Glutamatergic neuron (in vitro differentiated cells): ENCODE results near the gene CASQ2. TPM values are rescaled to one million over a fixed set of nuclear protein-coding genes. Genes with fewer than 3 reads are reported as not detected.

Experiments
- DNase-seq: peaks from one replicate; pipeline ENCODE4 v3.0.0; 2022
- H3K27ac Mint-ChIP-seq: one replicate; pipeline ENCODE4 v1.8.0; 2020; ENCODE audit warnings: mild to moderate bottlenecking, mixed read lengths, inconsistent platforms; ENCODE audit not compliant: unreplicated experiment
- H3K27me3 Mint-ChIP-seq: one replicate; pipeline ENCODE4 v1.8.0; 2020; ENCODE audit warnings: mild to moderate bottlenecking, moderate library complexity, mixed read lengths, inconsistent platforms; ENCODE audit not compliant: unreplicated experiment
- H3K36me3 Mint-ChIP-seq: one replicate; pipeline ENCODE4 v1.8.0; 2020; ENCODE audit warnings: mild to moderate bottlenecking, mixed read lengths, inconsistent platforms; ENCODE audit not compliant: unreplicated experiment
- H3K4me1 Mint-ChIP-seq: one replicate; pipeline ENCODE4 v1.8.0; 2020; ENCODE audit warnings: mild to moderate bottlenecking, low read depth, mixed read lengths, inconsistent platforms; ENCODE audit not compliant: unreplicated experiment
- H3K4me3 Mint-ChIP-seq: one replicate; pipeline ENCODE4 v1.8.0; 2020; ENCODE audit warnings: mild to moderate bottlenecking, mixed read lengths, inconsistent platforms; ENCODE audit not compliant: unreplicated experiment
- H3K9me3 Mint-ChIP-seq: one replicate; pipeline ENCODE4 v1.8.0; 2020; ENCODE audit warnings: mild to moderate bottlenecking, moderate library complexity, mixed read lengths, inconsistent platforms; ENCODE audit not compliant: unreplicated experiment
- total RNA-seq: library from RNA; stranded (reverse); fragmentation: NEBNext Ultra II Directional; extraction: Animal tissue kit (Norgen Biotek cat#: 25700); gene quantifications from one replicate; pipeline ENCODE4 v1.2.1, GENCODE V29; 2021; ENCODE audit not compliant: unreplicated experiment
- TF ChIP-seq, protein P1 (sequence below): fragments of 200-600 bp; sonication (generic); IDR thresholded peaks from one replicate; pipeline ENCODE4 v1.5.0; 2021; ENCODE audit not compliant: partially characterized antibody, unreplicated experiment

CASQ2 gene
- total RNA-seq, 1 donor from 2014 or later: not detected

DNA sequence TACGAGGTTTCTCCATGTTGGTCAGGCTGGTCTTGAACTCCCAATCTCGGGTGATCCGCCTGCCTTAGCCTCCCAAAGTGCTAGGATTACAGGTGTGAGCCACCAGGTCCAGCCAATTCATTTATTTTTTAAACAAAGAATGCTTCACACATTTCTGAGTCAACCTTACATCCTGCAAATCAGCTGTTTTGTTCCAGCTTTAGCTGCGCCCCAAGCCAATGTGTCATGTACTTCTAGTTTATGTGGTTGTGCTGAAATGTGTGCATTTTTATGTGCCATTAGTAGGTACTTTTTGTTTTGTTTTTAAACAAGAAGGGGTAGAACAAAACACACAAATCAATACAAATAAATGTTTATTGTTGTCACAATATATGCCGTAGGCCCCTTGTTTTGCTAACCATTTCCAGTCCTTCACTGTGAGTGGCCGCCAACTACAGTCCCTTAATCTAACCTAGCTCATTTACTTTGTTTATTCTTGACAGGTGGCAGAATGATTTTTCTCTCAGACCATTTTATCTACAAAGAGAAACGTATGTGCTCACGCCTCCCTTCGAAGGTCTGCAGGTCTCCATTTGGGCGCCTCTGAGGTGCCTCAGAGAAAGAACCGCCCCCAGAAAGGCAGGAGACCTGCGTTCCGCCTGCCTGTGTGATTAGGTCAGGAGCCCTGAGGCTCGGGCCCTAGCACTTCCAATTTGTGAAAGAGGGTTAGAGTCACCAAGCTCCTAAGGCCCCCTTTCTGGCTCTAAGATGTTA, 2.8 kb upstream of the CASQ2 start:
- Mint-ChIP-seq H3K27me3 (peaks cover 5% of the 10 kb centered on the region), H3K4me3 (no peak overlapping the region), H3K27ac (no peak overlapping the region), H3K9me3 (peaks cover 1% of the 10 kb centered on the region), H3K36me3 (no peaks in the 10 kb centered on the region), H3K4me1 (peaks cover 20% of the 10 kb centered on the region)
- DNase-seq: no peak
- TF ChIP-seq, protein P1, sequence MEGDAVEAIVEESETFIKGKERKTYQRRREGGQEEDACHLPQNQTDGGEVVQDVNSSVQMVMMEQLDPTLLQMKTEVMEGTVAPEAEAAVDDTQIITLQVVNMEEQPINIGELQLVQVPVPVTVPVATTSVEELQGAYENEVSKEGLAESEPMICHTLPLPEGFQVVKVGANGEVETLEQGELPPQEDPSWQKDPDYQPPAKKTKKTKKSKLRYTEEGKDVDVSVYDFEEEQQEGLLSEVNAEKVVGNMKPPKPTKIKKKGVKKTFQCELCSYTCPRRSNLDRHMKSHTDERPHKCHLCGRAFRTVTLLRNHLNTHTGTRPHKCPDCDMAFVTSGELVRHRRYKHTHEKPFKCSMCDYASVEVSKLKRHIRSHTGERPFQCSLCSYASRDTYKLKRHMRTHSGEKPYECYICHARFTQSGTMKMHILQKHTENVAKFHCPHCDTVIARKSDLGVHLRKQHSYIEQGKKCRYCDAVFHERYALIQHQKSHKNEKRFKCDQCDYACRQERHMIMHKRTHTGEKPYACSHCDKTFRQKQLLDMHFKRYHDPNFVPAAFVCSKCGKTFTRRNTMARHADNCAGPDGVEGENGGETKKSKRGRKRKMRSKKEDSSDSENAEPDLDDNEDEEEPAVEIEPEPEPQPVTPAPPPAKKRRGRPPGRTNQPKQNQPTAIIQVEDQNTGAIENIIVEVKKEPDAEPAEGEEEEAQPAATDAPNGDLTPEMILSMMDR: no peak

DNA sequence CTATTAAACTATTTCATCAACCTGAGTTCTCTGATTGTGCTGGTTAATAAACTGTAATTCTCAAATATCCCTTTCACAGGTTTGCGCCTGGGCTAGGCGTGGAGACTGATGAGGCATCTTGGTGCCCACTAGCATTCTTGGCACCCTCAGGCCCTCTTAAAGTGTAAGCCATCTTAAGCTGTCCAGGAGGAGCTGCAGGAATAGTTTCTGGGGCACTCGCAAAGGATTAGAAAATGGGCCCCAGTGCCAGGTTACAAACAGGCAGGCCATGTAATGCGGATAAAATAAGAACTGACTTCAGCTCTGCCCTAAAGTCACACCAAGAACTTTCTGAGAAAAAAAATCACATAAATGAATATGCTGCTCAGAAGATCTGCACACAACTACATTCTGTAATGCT, 1.1 kb downstream of the CASQ2 start:
- no peak overlapping the region for H3K4me3 Mint-ChIP-seq
- H3K36me3 Mint-ChIP-seq: no peaks in the 10 kb centered on the region
- TF ChIP-seq, protein P1: no peak
- peaks cover 2% of the 10 kb centered on the region for H3K27me3 Mint-ChIP-seq
- no peak overlapping the region for H3K27ac Mint-ChIP-seq
- peaks cover 1% of the 10 kb centered on the region for H3K9me3 Mint-ChIP-seq
- no peak for DNase-seq
- peaks cover 23% of the 10 kb centered on the region for H3K4me1 Mint-ChIP-seq

DNA sequence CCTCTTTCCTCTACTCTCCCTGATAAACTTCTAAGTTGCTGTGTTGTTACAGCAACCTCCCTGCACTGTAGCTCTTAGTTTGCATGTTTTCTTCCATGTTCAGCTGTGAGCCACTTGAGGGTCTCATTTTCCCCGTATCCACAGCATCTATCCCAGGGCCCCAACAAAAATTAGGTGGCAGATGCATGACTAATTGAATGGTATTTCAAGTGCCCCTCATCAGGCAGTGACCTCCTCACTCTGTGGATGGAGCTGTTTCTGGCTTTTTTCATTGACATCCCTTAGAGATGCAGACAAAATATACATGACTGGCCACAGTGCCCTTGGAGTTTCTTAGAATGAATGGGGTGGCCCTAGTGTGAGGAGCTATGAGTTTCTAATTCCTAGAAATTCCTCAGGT, 3.4 kb downstream of the CASQ2 start:
- peaks cover 1% of the 10 kb centered on the region for H3K9me3 Mint-ChIP-seq
- H3K27ac Mint-ChIP-seq: no peak overlapping the region
- no peaks in the 10 kb centered on the region for H3K36me3 Mint-ChIP-seq
- DNase-seq: no peak
- TF ChIP-seq, protein P1: no peak
- H3K27me3 Mint-ChIP-seq: no peaks in the 10 kb centered on the region
- peaks cover 7% of the 10 kb centered on the region for H3K4me1 Mint-ChIP-seq
- H3K4me3 Mint-ChIP-seq: no peak overlapping the region

DNA sequence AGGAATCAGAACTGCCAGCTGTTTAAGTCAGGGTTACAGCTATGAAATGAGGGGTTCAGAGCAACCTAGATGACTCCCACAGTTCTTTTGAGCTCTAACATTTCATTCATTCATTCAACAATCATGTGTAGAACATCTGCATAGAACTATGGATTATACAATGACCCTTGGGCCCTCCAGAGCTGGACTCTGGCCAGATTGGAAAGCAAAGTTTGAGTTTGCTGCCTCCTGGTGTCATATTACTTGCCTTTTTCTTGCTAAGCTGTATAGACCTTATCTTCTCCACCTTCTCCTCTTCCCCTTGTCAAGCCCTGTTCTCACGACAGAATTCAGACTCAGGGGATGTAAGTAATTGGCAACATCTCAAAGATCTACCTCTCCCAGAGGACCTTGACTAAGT, 4.0 kb downstream of the CASQ2 start:
- Mint-ChIP-seq H3K27ac (no peak overlapping the region), H3K27me3 (no peaks in the 10 kb centered on the region), H3K4me1 (peaks cover 5% of the 10 kb centered on the region), H3K9me3 (no peaks in the 10 kb centered on the region), H3K36me3 (peaks cover 5% of the 10 kb centered on the region), H3K4me3 (no peak overlapping the region)
- TF ChIP-seq, protein P1: no peak
- no peak for DNase-seq

DNA sequence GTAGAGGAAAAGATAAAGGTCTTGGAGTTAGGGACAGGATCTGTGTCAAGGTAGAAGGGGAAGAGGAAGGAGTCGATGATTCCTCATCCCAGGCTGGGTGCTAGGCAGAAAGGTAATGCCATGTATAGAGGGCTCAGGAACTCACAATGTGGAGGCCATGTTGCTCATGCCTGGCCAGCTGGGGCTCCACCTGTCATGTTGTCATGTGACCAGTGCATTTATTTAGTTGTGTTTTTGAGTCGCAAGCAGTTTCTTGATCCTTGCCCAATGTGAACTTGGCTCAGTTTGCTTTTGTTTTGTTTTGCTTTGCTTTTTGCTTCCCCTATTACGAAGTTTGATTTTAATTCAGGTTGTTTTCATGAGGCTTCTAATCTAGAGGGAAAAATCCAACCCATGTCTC, 5.7 kb downstream of the CASQ2 start:
- H3K27me3 Mint-ChIP-seq: no peaks in the 10 kb centered on the region
- no peak overlapping the region for H3K4me3 Mint-ChIP-seq
- H3K4me1 Mint-ChIP-seq: peaks cover 6% of the 10 kb centered on the region
- TF ChIP-seq, protein P1: no peak
- DNase-seq: no peak
- H3K36me3 Mint-ChIP-seq: peaks cover 9% of the 10 kb centered on the region
- no peak overlapping the region for H3K27ac Mint-ChIP-seq
- H3K9me3 Mint-ChIP-seq: no peaks in the 10 kb centered on the region
